ENCODE results near the gene PTPRZ1.

- TF ChIP-seq YY1 (IDR thresholded peaks at IDR 0.05; ENCODE audit: insufficient read depth, insufficient read length) (no peak), SUZ12 (IDR thresholded peaks at IDR 0.05; ENCODE audit: extremely low read depth, insufficient read depth, insufficient read length) (no peak), ZNF274 (IDR thresholded peaks at IDR 0.05; ENCODE audit: low read depth, low read length) (no peak)
These were observed 68.0 kb downstream of the PTPRZ1 start for GRCh38 chr7:121940918-121941317.
